Activated B cell treated with CpG ODN at 0.5 μM for 24 hours (primary cell): Measurements from ENCODE around the gene UQCRHL. TPM values are rescaled to one million over a fixed set of nuclear protein-coding genes. Genes with fewer than 3 reads are reported as not detected.
"Not testable (repeated sequence)": the region's sequence is repeated elsewhere in the genome, so short reads cannot be mapped to it uniquely, and the experiment has no call there.

Experiments used
- ATAC-seq: fragments of 200-7000 bp; cut with Tn5 transposase; one replicate; pipeline ENCODE4 v1.10.0; 2021; ENCODE audit warnings: low read depth, mild to moderate bottlenecking, moderate library complexity
- CTCF ChIA-PET: fragments of 350-600 bp; sonication (Branson Sonifier 250); formaldehyde crosslinking; loops from one replicate; lab custom pipeline; 2021; ENCODE audit warnings: antibody characterized with exemption; lab: Charles Lee
- POLR2A ChIA-PET: fragments of 350-600 bp; sonication (Branson Sonifier 250); formaldehyde crosslinking; loops from one replicate; lab custom pipeline; 2021; ENCODE audit warnings: antibody characterized with exemption; lab: Charles Lee
- DNase-seq: peaks from one replicate; pipeline ENCODE4 v3.0.0; 2022
- H3K27ac Mint-ChIP-seq: one replicate; pipeline ENCODE4 v1.8.0; 2020; ENCODE audit warnings: mixed read lengths
- H3K27me3 Mint-ChIP-seq: one replicate; pipeline ENCODE4 v1.8.0; 2021; ENCODE audit warnings: mixed read lengths
- H3K36me3 Mint-ChIP-seq: one replicate; pipeline ENCODE4 v1.8.0; 2021; ENCODE audit warnings: low read depth, mixed read lengths
- H3K4me1 Mint-ChIP-seq: one replicate; pipeline ENCODE4 v1.8.0; 2021; ENCODE audit warnings: mixed read lengths
- H3K4me3 Mint-ChIP-seq: one replicate; pipeline ENCODE4 v1.8.0; 2020; ENCODE audit warnings: mild to moderate bottlenecking, mixed read lengths
- H3K9me3 Mint-ChIP-seq: one replicate; pipeline ENCODE4 v1.8.0; 2020; ENCODE audit warnings: mixed read lengths
- intact Hi-C: fragments of 100-400 bp; cut with micrococcal nuclease; formaldehyde crosslinking; loops from one replicate; pipeline ENCODE4 v1.15.1; 2024
- total RNA-seq: library from RNA; stranded (reverse); gene quantifications from 2 replicates; pipeline ENCODE4 v1.2.3, GENCODE V29; 2022
- TF ChIP-seq, protein P1 (sequence below): fragments of 200-600 bp; IDR thresholded peaks from one replicate; pipeline ENCODE4 v1.8.0; 2022; ENCODE audit warnings: antibody characterized with exemption, mild to moderate bottlenecking

UQCRHL gene
- total RNA-seq, 1 donor from 2014 or later, result 1.9 TPM

GRCh38 chr1:15847893-15848142 is 40.4 kb upstream of the UQCRHL start:
- no peak for ATAC-seq
- peaks cover 14% of the 10 kb centered on the region for H3K36me3 Mint-ChIP-seq
- intact Hi-C loops, result loop anchor here (1.0 kb wide), 5 partner anchors 13 to 128 kb away; partner anchors contain the start of gene ZBTB17
- H3K9me3 Mint-ChIP-seq, result no peaks in the 10 kb centered on the region
- H3K27me3 Mint-ChIP-seq, result no peaks in the 10 kb centered on the region
- peak overlapping the region; percentile 95 for H3K4me3 Mint-ChIP-seq
- DNase-seq, result no peak
- peak overlapping the region; percentile 86 for H3K27ac Mint-ChIP-seq
- ChIA-PET CTCF (interaction anchor here (0.9 to 2.0 kb wide), 4 partner anchors 9 to 56 kb away, joined by 3 to 11 read pairs (median 4); no protein-coding TSS in a partner anchor), POLR2A (interaction anchor here (0.8 to 9.8 kb wide), 20 partner anchors 10 to 438 kb away, joined by 3 to 231 read pairs (median 10); partner anchors contain the start of genes EFHD2 and ZBTB17)
- TF ChIP-seq, protein P1, sequence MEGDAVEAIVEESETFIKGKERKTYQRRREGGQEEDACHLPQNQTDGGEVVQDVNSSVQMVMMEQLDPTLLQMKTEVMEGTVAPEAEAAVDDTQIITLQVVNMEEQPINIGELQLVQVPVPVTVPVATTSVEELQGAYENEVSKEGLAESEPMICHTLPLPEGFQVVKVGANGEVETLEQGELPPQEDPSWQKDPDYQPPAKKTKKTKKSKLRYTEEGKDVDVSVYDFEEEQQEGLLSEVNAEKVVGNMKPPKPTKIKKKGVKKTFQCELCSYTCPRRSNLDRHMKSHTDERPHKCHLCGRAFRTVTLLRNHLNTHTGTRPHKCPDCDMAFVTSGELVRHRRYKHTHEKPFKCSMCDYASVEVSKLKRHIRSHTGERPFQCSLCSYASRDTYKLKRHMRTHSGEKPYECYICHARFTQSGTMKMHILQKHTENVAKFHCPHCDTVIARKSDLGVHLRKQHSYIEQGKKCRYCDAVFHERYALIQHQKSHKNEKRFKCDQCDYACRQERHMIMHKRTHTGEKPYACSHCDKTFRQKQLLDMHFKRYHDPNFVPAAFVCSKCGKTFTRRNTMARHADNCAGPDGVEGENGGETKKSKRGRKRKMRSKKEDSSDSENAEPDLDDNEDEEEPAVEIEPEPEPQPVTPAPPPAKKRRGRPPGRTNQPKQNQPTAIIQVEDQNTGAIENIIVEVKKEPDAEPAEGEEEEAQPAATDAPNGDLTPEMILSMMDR, result no peak
- peaks cover 66% of the 10 kb centered on the region for H3K4me1 Mint-ChIP-seq

- intact Hi-C loops, result loop anchor here (1.0 kb wide), 4 partner anchors 12 to 129 kb away; partner anchors contain the start of gene ZBTB17
- H3K4me3 Mint-ChIP-seq, result peak within 1 kb of the TSS; percentile 99
- ChIA-PET CTCF (interaction anchor here (0.9 to 2.0 kb wide), 4 partner anchors 9 to 56 kb away, joined by 3 to 11 read pairs (median 4); no protein-coding TSS in a partner anchor), POLR2A (interaction anchor here (0.6 to 9.8 kb wide), 23 partner anchors 9 to 767 kb away, joined by 3 to 231 read pairs (median 6); partner anchors contain the start of genes EFHD2 and ZBTB17)
- peak within 1 kb of the TSS; percentile 98 for H3K27ac Mint-ChIP-seq
- peaks cover 14% of the 10 kb centered on the region for H3K36me3 Mint-ChIP-seq
- DNase-seq, result peak; percentile 99
- no peaks in the 10 kb centered on the region for H3K27me3 Mint-ChIP-seq
- no peaks in the 10 kb centered on the region for H3K9me3 Mint-ChIP-seq
- H3K4me1 Mint-ChIP-seq, result peaks cover 62% of the 10 kb centered on the region
- peak; percentile 74 for ATAC-seq
- TF ChIP-seq, protein P1, result no peak
Measured at GRCh38 chr1:15847100-15847892, 39.8 kb upstream of the UQCRHL start, which contains the start of gene SPEN. TSS of gene SPEN (plus strand) at chr1:15847707. CDS start at chr1:15848068, 361 bp downstream.

DNA sequence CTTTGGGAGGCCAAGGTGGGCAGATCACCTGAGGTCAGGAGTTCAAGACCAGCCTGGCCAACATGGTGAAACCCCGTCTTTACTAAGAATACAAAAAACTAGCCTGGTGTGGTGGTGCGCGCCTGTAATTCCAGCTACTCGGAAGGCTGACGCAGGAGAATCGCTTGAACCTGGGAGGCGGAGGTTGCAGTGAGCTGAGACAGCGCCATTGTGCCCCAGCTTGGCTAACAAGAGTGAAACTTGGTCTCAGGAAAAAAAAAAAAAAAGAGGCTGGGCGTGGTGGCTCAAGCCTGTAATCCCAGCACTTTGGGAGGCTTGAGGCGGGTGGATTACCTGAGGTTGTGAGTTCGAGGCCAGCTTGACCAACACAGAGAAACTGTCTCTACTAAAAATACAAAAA is 38.6 kb upstream of the UQCRHL start:
- POLR2A ChIA-PET, result interaction anchor here (0.6 to 9.8 kb wide), 6 partner anchors 8 to 310 kb away, joined by 3 to 231 read pairs (median 8); no protein-coding TSS in a partner anchor
- peaks cover 53% of the 10 kb centered on the region for H3K4me1 Mint-ChIP-seq
- peak overlapping the region; percentile 50 for H3K27ac Mint-ChIP-seq

DNA sequence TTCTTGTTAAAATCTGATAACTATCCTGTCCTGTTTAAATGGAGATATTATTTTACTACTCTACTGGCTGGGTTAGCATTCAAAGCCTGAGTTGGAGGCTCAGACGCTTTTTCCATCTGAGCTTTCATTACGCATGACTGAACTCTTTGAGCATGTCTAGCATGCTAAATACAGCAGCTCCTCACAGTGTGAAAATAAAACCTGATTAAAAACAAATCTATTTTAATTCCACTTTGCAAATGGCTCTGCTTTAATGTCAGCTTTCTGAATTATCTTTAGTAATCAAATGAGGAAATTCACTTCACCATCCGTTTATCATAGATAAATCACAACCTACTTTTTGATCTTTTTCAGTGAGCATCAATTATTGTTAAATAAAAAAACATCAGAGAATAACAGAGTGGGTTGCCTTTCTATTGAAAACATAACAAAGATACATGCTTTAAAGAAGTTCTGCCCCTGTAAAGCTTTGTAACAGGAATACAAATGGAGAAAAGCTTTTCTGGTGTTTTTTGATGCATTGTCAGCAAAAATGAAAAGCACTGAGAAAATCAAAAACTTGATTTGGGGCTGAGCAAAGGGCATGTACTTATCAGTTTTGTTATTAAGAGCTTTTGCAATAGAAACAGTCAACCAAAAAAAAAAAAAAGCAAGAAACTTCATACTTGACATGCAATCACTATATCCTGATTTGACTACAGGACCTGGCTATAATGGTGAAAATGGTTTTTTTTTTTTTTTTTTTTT is 36.5 kb upstream of the UQCRHL start:
- CTCF ChIA-PET, result interaction anchor here (0.8 kb wide), 1 partner anchor 52 kb away, joined by 4 read pairs; no protein-coding TSS in a partner anchor
- H3K27me3 Mint-ChIP-seq, result no peaks in the 10 kb centered on the region
- POLR2A ChIA-PET, result interaction anchor here (0.6 to 9.8 kb wide), 13 partner anchors 6 to 670 kb away, joined by 3 to 231 read pairs (median 4); partner anchors contain the start of genes RNU1-1 and ZBTB17
- TF ChIP-seq, protein P1, result no peak
- DNase-seq, result no peak
- peak overlapping the region; percentile 64 for H3K27ac Mint-ChIP-seq
- peaks cover 6% of the 10 kb centered on the region for H3K36me3 Mint-ChIP-seq
- peaks cover 37% of the 10 kb centered on the region for H3K4me1 Mint-ChIP-seq
- H3K4me3 Mint-ChIP-seq, result peak overlapping the region; percentile 32
- intact Hi-C loops, result no loop called here
- ATAC-seq, result no peak
- no peaks in the 10 kb centered on the region for H3K9me3 Mint-ChIP-seq

More for the DNA sequence above, 38.6 kb upstream of the UQCRHL start:
- CTCF ChIA-PET, ATAC-seq, H3K27me3 Mint-ChIP-seq, DNase-seq, H3K4me3 Mint-ChIP-seq, H3K9me3 Mint-ChIP-seq, intact Hi-C loops: not testable (repeated sequence)
- H3K36me3 Mint-ChIP-seq, result peaks cover 14% of the 10 kb centered on the region

DNA sequence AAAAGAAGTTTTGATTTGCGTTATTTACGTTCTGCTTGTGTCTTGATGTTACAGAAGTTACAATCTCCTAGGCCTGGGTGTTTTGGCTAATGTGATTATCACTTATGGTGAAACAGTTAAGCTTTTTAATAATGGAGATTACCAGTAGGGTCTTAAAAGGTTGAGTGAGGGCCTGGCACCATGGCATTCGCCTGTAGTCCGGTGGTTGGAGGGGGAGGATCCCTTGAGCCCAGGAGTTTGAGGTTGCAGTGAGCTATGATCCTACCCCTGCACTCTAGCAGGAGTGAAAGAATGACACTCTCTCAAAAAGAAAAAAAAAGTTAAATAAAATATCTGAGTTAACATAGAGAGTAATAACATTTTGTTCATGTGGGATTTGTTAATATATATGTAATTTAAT is 31.3 kb upstream of the UQCRHL start:
- intact Hi-C loops, result loop anchor here (5.0 kb wide), 1 partner anchor 529 kb away; the partner anchor contains the start of gene SZRD1
- peak overlapping the region; percentile 98 for H3K27ac Mint-ChIP-seq
- no peaks in the 10 kb centered on the region for H3K9me3 Mint-ChIP-seq
- TF ChIP-seq, protein P1, result no peak
- H3K36me3 Mint-ChIP-seq, result peaks cover 13% of the 10 kb centered on the region
- ATAC-seq (no peak), DNase-seq (no peak)
- H3K4me3 Mint-ChIP-seq, result no peak overlapping the region
- ChIA-PET POLR2A (interaction anchor here (1.4 to 4.7 kb wide), 2 partner anchors 9 to 44 kb away, joined by 4 to 231 read pairs; partner anchors contain the start of gene SPEN), CTCF (interaction anchor here (1.7 kb wide), 1 partner anchor 8 kb away, joined by 5 read pairs; the partner anchor contains the start of gene SPEN)
- peaks cover 35% of the 10 kb centered on the region for H3K4me1 Mint-ChIP-seq
- H3K27me3 Mint-ChIP-seq, result no peaks in the 10 kb centered on the region
